Measurements from ENCODE around the gene HOXA9. TPM values are rescaled to one million over a fixed set of nuclear protein-coding genes. Genes with fewer than 3 reads are reported as not detected.

HOXA9 gene
- total and polyA plus RNA-seq, 2 of the 8 experiments (the other 6 are each of a cell fraction or from before 2014, with no cell fraction given): not detected

- H3K4me1 ChIP-seq (replicated peaks in 1 of 4; ENCODE audit: control insufficient read depth in 3 of 4, insufficient read depth in 4 of 4, low read length in 3 of 4): peaks cover 8 to 17% (median 12%) of the 10 kb centered on the region in 4 experiments
- no peaks in the 10 kb centered on the region; the same call in 1 of the 2 replicates for H3K23me2 ChIP-seq (ENCODE audit: low read depth, low read length)
- no peak overlapping the region for H2BK5ac ChIP-seq (ENCODE audit: low read depth, low read length)
- no peak overlapping the region for H3K14ac ChIP-seq (ENCODE audit: insufficient read length)
- no peak overlapping the region for H2BK20ac ChIP-seq (ENCODE audit: low read length)
- H2BK15ac ChIP-seq (ENCODE audit: low read length): no peak overlapping the region
- H3K18ac ChIP-seq (ENCODE audit: extremely low read depth, low read length): no peak overlapping the region
- H3K23ac ChIP-seq (ENCODE audit: insufficient read length): no peak overlapping the region
- ChIA-PET CTCF (ENCODE audit: partially characterized antibody) (interaction anchor here (0.6 to 6.6 kb wide), 12 partner anchors 9 to 363 kb away, joined by 3 to 64 read pairs (median 11); partner anchors contain the start of genes EVX1 and HOXA11), POLR2A (ENCODE audit: partially characterized antibody) (no interaction called here)
- DNase-seq (ENCODE audit: low read depth in 1 of 2, low spot score in 2 of 2): no peak
- H2BK12ac ChIP-seq (ENCODE audit: low read depth, low read length): no peak overlapping the region
- H3K56ac ChIP-seq (replicated peaks; ENCODE audit: insufficient read length, low read depth, low read length): no peak overlapping the region
- peaks cover 96 to 100% (median 99%) of the 10 kb centered on the region in 4 experiments for H3K27me3 ChIP-seq (replicated peaks in 1 of 4; ENCODE audit: control insufficient read depth in 3 of 4, extremely low read depth in 1 of 4, insufficient read depth in 3 of 4, low read length in 3 of 4)
- no peak overlapping the region for H4K5ac ChIP-seq (ENCODE audit: insufficient read length, low read depth, low read length)
- no peak for FAIRE-seq
- WGBS, 2 experiments (ENCODE audit: extremely low coverage in 1 of 2, insufficient coverage in 1 of 2, insufficient read length in 1 of 2, insufficient replicate concordance in 2 of 2, low coverage in 1 of 2, low lambda C conversion rate in 2 of 2, missing lambda C conversion rate in 1 of 2): 37% methylated on average over 3 of the region's 3 CpGs; no CpG with 5 or more reads in 1 of the 2 experiments
- no peak overlapping the region for H3K4ac ChIP-seq (replicated peaks; ENCODE audit: insufficient read length, low read depth, low read length)
- peaks cover 0 to 4% (median 0%) of the 10 kb centered on the region in 4 experiments; a peak in 1 of 8 replicates for H3K36me3 ChIP-seq (ENCODE audit: control insufficient read depth in 2 of 4, insufficient read depth in 4 of 4, low read length in 3 of 4)
- H2AFZ ChIP-seq (ENCODE audit: low read length): no peak overlapping the region
- no peak overlapping the region for H3K4me2 ChIP-seq (ENCODE audit: insufficient read depth in 1 of 2, low read depth in 2 of 2, low read length in 2 of 2)
- H3K9ac ChIP-seq (replicated peaks in 1 of 4; ENCODE audit: extremely low read depth in 1 of 4, low read depth in 3 of 4, low read length in 3 of 4): no peak overlapping the region
- no peaks in the 10 kb centered on the region for H3K9me3 ChIP-seq (ENCODE audit: insufficient read depth in 2 of 2, low read depth in 1 of 2, low read length in 1 of 2)
- H3K4me3 ChIP-seq (ENCODE audit: extremely low read depth in 1 of 4, insufficient read depth in 2 of 4, low read depth in 3 of 4, low read length in 4 of 4): no peak overlapping the region
- no peak overlapping the region for H2BK120ac ChIP-seq (replicated peaks; ENCODE audit: low read depth, low read length)
- TF ChIP-seq CBX8 (IDR thresholded peaks at IDR 0.05; ENCODE audit: borderline replicate concordance, low read depth, low read length) (peak; percentile 93; the same call in 1 of the 2 replicates), KDM1A (IDR thresholded peaks at IDR 0.05; ENCODE audit: borderline replicate concordance, low read length) (no peak), BCL11A (IDR thresholded peaks at IDR 0.05; ENCODE audit: low read depth in 2 of 2, low read length in 2 of 2) (no peak)
- no peak overlapping the region for H4K91ac ChIP-seq (replicated peaks; ENCODE audit: insufficient read length, low read length)
- H4K8ac ChIP-seq (ENCODE audit: extremely low read depth, insufficient read depth, low read length): no peak overlapping the region
- peaks cover 12 to 29% of the 10 kb centered on the region in 2 experiments for H4K20me1 ChIP-seq (replicated peaks in 1 of 2; ENCODE audit: control insufficient read depth in 1 of 2, insufficient read depth in 2 of 2, low read length in 2 of 2)
- H2AK5ac ChIP-seq (ENCODE audit: low read depth, low read length): no peak overlapping the region
- no peak overlapping the region for H3K27ac ChIP-seq (ENCODE audit: low read depth, low read length)
- H3K79me2 ChIP-seq (ENCODE audit: control insufficient read depth in 1 of 2, insufficient read depth in 2 of 2, low read length in 2 of 2): no peaks in the 10 kb centered on the region
- H3K79me1 ChIP-seq (ENCODE audit: low read depth, low read length): no peaks in the 10 kb centered on the region
These were observed 46.4 kb upstream of the HOXA9 start for GRCh38 chr7:27211764-27212204.

All from H1 (cell line).